HPDE6-E6E7 (cell line): ENCODE measurements around the gene SV2B.

Source experiments
- DNase-seq: peaks from one replicate; pipeline ENCODE4 v3.0.0; 2011; ENCODE audit warnings: missing footprints; ENCODE audit errors: extremely low spot score

Gene SV2B

GRCh38 chr15:91136386-91136923 is 36.4 kb downstream of the SV2B start:
- DNase-seq: no peak

GRCh38 chr15:91140601-91141000 is 40.5 kb downstream of the SV2B start:
- no peak for DNase-seq

GRCh38 chr15:91141097-91141496 is 41.0 kb downstream of the SV2B start:
- DNase-seq: no peak

GRCh38 chr15:91142106-91142744 is 42.2 kb downstream of the SV2B start:
- DNase-seq: no peak

DNA sequence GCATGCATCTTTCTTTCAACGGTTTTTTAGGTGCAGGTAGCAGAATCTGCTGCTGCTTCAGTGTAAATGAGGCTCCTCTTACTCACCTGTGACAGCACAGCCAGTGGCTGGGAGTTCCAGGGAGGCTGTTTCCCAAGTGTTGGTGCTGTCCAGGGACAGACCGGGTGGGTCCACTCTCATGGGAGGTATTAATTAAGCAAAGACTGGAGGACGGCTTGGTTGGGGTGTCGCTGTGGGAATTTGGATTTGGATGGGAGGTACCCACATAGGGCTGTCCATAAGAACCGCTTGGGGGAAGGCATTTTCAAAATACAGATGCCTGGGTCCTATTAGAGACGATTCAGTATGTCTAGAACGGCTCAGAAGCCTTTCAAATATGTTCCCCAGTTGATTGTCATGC is 42.9 kb downstream of the SV2B start:
- DNase-seq: no peak

GRCh38 chr15:91146728-91147127 is 46.7 kb downstream of the SV2B start:
- DNase-seq: no peak

- DNase-seq: no peak
Measured at GRCh38 chr15:91148243-91148642, 48.2 kb downstream of the SV2B start.

DNA sequence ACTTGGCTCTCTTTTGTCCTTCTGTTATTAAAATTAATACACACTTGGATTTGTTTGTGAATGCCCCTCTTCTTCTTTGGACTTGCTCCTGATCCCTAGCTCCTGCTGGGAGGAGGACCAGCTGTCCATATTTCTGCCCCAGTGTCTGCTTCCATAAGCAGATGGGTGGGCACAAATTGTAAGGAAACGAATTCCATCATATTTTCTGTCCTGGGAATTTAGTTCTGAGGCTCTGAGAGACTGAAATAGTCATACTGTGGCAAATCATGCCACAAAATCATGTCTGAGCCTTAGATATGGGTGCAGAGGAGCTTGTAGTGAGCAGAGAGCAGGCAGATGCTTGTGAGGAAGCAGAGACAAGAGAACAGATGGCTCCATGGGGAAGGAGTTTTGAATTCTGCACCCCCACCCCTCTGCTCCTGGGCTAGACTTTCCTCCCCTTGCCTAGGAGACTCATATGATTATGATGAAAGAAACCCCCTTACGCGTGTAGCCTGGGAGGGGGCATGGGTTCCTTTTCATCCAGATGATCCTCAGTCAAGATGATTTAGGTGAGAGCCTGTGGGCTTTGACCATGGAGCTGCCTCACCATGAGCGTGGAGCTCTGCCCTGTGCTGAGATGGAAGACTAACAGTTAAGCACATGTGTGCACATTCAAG is 50.6 kb downstream of the SV2B start:
- DNase-seq: no peak

DNA sequence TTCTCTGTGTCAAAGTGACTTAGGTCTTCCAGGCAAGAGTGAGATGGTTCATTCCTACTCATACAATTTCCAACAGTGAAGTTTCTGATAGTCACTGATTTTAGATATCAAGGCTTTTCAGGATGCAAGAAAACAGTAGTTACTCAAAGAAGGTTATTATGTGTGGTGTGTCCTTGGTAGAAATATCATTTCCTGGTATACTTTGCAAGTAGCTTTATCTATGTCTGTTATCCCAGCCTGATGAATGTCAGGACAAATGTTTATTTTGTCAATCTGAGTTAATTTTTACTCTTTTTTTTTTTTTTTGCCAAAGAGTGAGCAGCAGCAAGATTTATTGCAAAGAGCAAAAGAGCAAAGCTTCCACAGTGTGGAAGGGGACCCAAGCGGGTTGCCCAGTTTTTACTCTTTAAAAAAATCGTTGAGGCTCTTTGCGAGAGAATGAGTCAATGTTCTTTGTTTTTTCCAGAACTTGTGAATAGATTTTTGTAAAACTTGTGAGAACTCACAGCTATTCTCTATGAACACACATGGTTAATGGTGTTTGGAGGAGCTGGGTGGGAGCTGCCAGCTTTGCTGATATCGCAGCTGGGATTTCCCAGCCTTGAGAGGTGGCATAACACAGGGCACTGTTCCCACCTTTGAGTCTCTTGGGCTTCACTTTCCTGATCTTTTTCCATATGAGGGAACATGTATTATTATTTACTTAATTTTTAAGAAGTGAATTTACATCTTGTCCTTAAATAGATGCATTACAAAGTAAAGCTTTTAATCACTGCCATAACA is 51.9 kb downstream of the SV2B start:
- no peak for DNase-seq

DNA sequence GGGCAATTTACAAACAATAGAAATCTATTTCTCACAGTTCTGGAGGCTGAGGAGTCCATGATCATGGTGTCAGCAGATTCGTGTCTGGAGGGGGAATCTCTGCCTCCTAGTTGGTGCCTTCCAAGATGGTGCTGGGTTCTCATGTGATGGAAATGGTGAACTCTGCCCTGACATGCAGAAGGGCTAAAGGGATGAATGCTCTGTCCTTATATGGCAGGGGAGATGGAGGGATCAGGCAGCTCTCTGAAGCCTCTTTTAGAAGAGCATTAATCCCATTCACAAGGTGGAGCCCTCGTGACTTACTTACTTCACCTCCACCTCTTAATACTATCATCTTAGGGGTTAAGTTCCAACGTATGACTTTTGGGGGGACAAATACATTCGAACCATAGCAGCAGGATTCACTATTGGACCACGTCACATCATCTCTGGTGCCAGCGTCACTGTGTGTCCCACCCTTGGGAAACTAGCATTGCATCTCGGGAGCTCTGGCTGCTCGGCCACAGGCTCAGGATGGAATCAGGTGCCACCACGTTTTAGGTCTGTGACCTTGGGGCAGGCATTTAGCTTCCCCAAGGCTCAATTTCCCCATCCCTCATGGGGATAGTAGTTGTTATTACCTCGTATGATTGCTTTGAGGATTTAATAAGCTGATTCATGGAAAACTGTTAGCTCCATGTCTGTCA is 53.0 kb downstream of the SV2B start:
- DNase-seq: no peak

DNA sequence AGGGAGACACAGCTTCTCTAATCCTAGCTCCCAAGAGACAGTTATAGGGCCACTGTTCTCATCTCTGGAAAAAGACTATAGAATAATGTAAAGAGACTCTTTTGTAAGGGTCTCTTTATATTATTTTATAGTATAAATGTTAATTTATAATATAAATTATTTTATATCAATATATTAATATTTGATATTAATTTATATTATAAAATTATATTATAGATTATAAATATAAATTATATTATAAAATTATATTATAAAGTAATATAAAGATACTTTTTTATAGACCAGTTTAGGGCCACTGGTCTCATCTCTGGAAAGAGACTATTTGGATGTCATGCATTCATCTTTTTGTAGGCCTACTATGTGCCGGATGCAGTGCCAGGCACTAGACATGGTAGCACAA is 53.9 kb downstream of the SV2B start:
- DNase-seq: no peak

DNA sequence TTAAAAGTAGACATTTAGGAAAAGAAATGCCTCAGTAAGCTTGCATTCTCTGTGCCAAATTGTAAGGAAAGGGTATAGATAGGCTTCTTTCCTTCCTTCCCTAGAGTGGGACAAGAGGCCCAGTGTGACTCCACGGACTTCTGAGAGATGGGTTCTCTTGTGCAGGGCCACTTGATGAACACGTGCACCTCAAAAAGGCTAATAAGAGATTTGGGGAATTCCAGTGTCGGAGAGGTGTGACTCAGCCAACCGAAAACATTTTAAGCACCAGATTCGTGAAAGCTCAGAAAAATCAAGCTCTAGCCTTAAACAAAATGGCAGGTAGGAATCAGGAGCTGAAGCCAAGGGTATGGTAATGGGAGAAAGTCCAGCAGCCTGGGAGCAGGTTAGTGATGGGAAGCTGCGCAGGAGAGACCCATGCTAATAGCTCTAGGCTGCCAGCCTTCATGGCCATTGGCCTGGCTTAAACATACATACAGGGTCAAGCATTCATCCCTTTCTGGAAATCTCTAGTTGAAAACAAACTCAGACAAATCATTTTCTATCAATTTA is 56.2 kb downstream of the SV2B start:
- no peak for DNase-seq

- no peak for DNase-seq
Measured at GRCh38 chr15:91158415-91159394, 58.6 kb downstream of the SV2B start.

GRCh38 chr15:91165850-91166249 is 65.8 kb downstream of the SV2B start:
- no peak for DNase-seq

DNA sequence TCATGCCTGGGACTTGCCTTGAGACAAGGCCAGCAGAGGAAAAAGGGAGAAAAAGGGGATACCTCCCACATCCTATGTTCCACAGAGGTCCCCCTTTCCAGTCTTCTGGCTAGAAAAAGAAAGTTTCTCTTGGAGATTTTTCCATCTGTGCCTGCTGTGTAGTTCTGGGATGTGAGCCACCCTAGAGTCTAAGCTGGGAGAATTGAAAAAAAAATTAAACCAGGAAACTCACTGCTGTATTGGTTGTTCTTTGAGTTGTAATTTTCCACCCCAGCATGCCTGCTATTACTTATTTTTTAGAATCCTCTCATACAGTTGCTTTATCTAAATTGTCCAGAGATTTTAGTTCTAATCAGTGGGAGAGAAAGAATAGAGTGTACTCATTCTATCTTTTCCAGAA is 68.4 kb downstream of the SV2B start:
- DNase-seq: no peak

DNA sequence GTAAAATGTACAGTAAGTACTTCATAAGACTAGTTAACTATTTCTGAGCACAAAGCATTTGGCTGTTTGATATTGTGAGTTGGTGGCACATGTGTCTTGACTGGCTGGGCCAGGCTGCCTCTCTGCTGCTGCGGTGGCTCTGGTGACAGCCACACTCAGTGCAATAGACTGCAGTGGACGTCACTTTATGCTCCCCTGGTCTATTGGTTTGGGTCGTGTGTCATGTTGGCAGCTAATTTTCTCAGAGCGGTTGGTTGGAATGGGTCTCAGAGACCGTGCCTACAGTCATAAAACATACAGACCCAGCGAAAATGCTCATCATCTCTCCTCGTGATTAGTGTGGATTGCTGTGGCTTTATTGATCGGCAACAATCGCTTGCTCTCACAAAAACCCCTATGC is 71.3 kb downstream of the SV2B start:
- DNase-seq: no peak

DNA sequence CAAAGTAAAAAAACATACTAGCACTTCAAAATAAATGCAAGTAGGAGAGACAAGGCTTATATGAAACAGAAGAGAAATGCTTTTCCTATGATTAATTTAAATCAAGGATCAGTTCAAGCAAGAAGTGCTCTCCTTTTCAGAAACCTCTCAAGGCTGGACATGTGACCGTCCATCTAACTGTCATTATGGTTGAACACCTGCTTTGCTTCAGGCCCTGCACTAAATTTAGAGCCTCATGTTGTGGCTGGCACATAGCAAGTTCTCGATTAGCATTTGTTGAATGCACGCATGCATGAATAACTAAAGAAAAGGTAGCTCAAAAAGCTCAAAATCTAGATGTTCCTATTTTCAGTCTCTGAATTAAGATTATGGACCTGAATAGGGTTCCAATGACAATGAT is 82.0 kb downstream of the SV2B start:
- DNase-seq: no peak

DNA sequence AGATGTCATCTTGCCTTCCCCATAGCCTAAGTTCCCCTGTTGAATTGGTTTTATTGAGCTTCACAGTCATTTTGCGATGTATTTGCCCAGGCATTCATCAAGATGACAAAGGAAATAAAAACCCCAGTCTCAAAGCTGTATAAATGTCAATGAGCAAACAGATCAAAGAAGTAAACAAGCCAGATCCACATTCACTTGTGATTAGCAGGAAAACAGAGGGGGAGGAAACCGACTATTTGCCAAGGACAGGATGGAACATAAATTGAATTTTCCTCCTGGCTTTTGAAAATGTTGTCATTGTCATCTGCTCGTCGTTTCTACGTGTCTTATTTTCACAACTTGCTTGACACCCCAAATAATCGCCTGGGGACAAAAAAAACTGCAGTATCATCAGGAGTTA is 83.5 kb downstream of the SV2B start:
- DNase-seq: no peak

GRCh38 chr15:91184441-91184840 is 84.4 kb downstream of the SV2B start:
- DNase-seq: no peak

DNA sequence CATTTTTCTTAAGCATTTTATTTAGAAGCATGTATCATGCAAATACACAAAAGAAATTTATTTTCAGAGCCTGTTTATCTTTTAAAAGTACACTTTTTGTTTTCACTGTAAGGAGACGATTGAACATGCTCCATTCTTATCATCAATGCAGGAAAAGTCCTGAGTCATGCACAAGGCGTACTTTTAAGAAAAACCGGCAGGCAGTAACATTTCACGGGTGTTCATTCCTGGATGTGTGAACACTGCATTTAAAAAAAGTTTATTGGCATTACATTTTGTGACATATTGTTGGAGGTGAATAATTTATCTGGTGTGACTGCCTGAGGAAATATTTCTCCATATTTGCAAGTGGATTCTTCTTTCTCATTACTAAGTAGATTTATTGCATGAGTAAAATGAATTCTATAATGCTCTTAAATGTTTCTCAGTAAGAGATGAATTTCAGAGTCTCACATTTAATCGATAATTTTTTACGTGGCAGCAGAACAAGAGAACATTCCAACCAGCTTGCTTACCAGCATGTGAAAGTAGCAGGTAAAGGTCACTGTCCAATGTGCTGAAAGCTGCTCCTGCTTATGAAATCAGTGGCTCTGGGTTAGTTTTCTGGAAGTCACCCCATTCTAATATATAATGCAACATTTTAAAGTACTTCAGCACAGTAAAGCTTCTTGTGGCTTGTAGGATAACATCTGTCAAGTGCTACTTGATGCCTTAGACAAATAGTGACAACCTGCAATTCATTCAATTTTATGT is 87.0 kb downstream of the SV2B start:
- no peak for DNase-seq
